ENCODE results near the gene VDR.

GRCh38 chr12:47950856-47951468 lies 46.2 kb upstream of the VDR start:
- TF ChIP-seq, protein P1, sequence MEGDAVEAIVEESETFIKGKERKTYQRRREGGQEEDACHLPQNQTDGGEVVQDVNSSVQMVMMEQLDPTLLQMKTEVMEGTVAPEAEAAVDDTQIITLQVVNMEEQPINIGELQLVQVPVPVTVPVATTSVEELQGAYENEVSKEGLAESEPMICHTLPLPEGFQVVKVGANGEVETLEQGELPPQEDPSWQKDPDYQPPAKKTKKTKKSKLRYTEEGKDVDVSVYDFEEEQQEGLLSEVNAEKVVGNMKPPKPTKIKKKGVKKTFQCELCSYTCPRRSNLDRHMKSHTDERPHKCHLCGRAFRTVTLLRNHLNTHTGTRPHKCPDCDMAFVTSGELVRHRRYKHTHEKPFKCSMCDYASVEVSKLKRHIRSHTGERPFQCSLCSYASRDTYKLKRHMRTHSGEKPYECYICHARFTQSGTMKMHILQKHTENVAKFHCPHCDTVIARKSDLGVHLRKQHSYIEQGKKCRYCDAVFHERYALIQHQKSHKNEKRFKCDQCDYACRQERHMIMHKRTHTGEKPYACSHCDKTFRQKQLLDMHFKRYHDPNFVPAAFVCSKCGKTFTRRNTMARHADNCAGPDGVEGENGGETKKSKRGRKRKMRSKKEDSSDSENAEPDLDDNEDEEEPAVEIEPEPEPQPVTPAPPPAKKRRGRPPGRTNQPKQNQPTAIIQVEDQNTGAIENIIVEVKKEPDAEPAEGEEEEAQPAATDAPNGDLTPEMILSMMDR (IDR thresholded peaks at IDR 0.05), result no peak
- TF ChIP-seq EZH2 (IDR thresholded peaks at IDR 0.05), result no peak
